ENCODE results near the gene LDLRAD3.

DNA sequence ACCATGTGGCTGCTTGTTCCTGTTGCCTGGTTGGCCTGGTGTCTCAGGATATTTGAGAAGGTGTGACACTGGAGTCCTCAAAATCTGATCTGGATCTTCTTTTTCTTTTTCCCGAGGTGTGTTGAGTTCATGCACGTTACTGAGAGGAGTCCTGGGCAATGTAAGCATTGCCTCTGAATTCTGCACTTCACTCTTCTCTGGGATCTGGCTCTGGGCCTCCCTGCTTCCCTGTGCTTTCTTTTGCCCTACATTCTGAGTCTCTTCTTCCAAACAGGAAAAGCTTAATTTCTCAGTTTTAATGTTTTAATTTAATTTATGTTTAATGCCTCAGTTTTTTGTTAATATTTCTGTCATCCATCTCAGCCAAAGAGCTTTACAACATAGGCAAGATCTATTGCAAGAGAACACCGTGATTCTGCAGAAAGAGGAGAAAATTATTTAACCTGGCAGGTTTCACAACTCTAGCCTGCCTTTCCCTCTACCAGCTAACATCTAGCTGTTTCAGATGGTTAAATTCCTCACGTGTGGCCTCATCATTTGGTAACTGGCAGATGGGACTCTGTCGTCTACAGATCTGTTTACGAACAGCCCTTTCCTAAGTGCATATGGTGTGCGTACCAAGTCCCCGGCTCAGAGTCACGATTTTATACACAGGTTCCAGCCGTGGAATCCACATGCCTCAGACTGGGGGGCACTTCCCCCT lies 24.7 kb downstream of the LDLRAD3 start:
- TF ChIP-seq EZH2phosphoT487 (IDR thresholded peaks at IDR 0.05) (no peak), EZH2 (IDR thresholded peaks at IDR 0.05) (no peak)
- TF ChIP-seq, protein P1, sequence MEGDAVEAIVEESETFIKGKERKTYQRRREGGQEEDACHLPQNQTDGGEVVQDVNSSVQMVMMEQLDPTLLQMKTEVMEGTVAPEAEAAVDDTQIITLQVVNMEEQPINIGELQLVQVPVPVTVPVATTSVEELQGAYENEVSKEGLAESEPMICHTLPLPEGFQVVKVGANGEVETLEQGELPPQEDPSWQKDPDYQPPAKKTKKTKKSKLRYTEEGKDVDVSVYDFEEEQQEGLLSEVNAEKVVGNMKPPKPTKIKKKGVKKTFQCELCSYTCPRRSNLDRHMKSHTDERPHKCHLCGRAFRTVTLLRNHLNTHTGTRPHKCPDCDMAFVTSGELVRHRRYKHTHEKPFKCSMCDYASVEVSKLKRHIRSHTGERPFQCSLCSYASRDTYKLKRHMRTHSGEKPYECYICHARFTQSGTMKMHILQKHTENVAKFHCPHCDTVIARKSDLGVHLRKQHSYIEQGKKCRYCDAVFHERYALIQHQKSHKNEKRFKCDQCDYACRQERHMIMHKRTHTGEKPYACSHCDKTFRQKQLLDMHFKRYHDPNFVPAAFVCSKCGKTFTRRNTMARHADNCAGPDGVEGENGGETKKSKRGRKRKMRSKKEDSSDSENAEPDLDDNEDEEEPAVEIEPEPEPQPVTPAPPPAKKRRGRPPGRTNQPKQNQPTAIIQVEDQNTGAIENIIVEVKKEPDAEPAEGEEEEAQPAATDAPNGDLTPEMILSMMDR (IDR thresholded peaks at IDR 0.05) = no peak
